ENCODE results near the gene C22orf39.

- TF ChIP-seq CTCF (conservative IDR thresholded peaks at IDR 0.05; ENCODE audit: low read depth, low read length) (no peak), EZH2 (IDR thresholded peaks at IDR 0.05; ENCODE audit: borderline replicate concordance, low read depth, low read length, poor library complexity, severe bottlenecking) (no peak)
These were observed 49.8 kb downstream of the C22orf39 start for GRCh38 chr22:19397734-19398104.

All from A673 (cell line).